ENCODE results near the gene CHKB.

CHKB gene

DNA sequence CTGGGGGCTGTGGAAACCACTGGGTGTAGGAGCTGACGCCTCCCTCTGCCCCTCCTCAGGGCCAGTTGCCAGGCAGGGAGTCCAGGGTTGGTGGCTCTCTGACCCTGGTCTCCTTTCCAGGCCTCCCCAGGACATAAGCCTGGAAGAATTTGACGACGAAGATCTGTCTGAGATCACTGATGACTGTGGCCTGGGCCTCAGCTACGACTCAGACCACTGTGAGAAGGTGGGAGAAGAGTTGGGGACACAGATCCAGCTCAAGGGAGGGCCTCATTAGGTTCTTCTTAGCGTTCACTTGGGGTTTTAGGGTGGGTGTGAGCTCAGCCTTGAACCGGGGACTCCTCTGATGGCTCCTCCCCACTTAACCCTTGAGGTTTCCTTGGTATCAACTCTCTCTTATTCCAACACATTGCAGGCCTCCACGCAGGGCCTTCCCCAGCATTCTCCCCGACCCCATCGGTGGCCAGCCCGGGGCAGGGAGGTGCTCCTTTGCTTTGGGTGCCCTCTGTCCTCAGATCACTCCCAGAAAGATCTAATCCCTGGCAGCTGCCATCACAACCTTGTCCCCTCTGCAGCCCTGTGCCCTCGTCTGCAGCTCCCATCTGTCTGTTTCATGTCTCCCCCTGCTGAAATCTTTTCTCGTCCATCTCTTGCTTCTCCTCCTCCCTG is 19.2 kb upstream of the CHKB start:
- H3K4ac ChIP-seq (ENCODE audit: low read length), result no peak overlapping the region
- no peak overlapping the region for H3K14ac ChIP-seq (ENCODE audit: low read length)
- H3K4me1 ChIP-seq (ENCODE audit: control insufficient read depth in 2 of 2, insufficient read depth in 1 of 2, low read depth in 1 of 2, low read length in 2 of 2), result peaks cover 8 to 12% of the 10 kb centered on the region in 2 donors
- no peak overlapping the region for H3K4me2 ChIP-seq (ENCODE audit: insufficient read depth, low read length, poor library complexity, severe bottlenecking)
- no peak overlapping the region for H4K91ac ChIP-seq (ENCODE audit: low read depth, low read length, poor library complexity)
- peaks cover 2% of the 10 kb centered on the region for H3K79me1 ChIP-seq (ENCODE audit: low read depth, low read length)
- no peak overlapping the region for H2BK12ac ChIP-seq (ENCODE audit: low read length)
- H2BK15ac ChIP-seq (ENCODE audit: low read length), result no peak overlapping the region
- no peaks in the 10 kb centered on the region for H3K9me3 ChIP-seq (replicated peaks in 1 of 2; ENCODE audit: control insufficient read depth in 2 of 2, insufficient read depth in 1 of 2, low read depth in 1 of 2, low read length in 2 of 2)
- H2AFZ ChIP-seq (ENCODE audit: low read length), result no peak overlapping the region
- peak overlapping the region in 1 of 2 donors; percentile 46 for H3K4me3 ChIP-seq (ENCODE audit: low read length in 2 of 2)
- no peak for DNase-seq (ENCODE audit: low spot score)
- H3K36me3 ChIP-seq (replicated peaks in 1 of 2; ENCODE audit: control insufficient read depth in 2 of 2, insufficient read depth in 2 of 2, low read length in 2 of 2), result peaks cover 0 to 24% of the 10 kb centered on the region in 2 donors
- no peak overlapping the region for H2BK5ac ChIP-seq (ENCODE audit: low read length)
- no peak overlapping the region for H3K9ac ChIP-seq (ENCODE audit: low read depth, low read length, poor library complexity)
- H2AK5ac ChIP-seq (ENCODE audit: low read depth, low read length), result no peak overlapping the region
- H3K18ac ChIP-seq (ENCODE audit: low read length), result no peak overlapping the region
- peaks cover 0 to 17% (median 0%) of the 10 kb centered on the region in 3 experiments for H3K27me3 ChIP-seq (ENCODE audit: control insufficient read depth in 3 of 3, insufficient read depth in 3 of 3, low read depth in 1 of 3, low read length in 3 of 3)
- H3K23ac ChIP-seq (ENCODE audit: low read depth, low read length, poor library complexity), result peak overlapping the region; percentile 52
- H4K8ac ChIP-seq (ENCODE audit: low read depth, low read length), result no peak overlapping the region
- no peak overlapping the region for H2BK120ac ChIP-seq (ENCODE audit: low read depth, low read length)
- H3K27ac ChIP-seq (replicated peaks; ENCODE audit: low read length), result no peak overlapping the region
- no CpG with 5 or more reads among the region's 12 CpGs for WGBS, 2 donors (ENCODE audit: extremely low coverage in 2 of 2, insufficient read length in 2 of 2, insufficient replicate concordance in 1 of 2)

DNA sequence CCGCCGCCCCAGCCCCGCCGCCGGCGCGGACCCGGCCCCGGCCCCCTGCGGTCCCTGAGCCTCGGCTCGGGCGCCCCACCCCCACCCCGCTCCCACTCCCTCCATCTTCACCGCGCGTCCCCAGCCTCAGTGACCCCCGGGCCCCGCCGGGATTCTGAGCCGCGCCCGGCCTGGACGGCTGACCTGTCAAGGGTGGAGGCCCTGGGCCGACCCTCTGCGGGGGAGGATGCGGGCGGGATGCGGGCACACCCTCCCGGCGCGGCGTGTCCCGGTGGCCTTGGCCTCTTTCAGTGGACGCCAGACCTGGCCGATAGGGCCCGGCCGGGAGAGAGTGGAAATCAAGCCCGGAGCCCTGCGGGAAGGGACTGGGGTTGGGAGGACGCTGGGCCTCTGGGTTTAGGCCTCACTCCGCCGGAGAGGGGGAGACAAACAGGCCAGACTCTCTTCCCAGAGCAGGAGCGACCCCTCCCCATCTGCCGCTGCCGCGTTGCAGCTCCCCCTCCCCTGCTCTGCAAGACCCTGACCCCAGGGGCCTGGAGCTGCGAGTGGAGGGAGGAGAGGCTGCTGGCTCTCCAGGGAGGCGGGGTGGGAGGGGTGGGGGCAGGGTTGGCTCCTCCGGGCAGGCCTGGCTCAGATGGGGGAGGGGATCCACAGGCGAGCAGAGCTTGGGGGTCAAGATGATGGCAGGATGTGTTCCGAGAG is 18.5 kb upstream of the CHKB start:
- Histone ChIP-seq H3K23ac (ENCODE audit: low read depth, low read length, poor library complexity) (peak overlapping the region; percentile 55), H4K8ac (ENCODE audit: low read depth, low read length) (no peak overlapping the region), H2BK5ac (ENCODE audit: low read length) (no peak overlapping the region), H3K4me1 (ENCODE audit: control insufficient read depth in 2 of 2, insufficient read depth in 1 of 2, low read depth in 1 of 2, low read length in 2 of 2) (peaks cover 8 to 12% of the 10 kb centered on the region in 2 donors), H3K9ac (ENCODE audit: low read depth, low read length, poor library complexity) (peak overlapping the region; percentile 50), H3K36me3 (replicated peaks in 1 of 2; ENCODE audit: control insufficient read depth in 2 of 2, insufficient read depth in 2 of 2, low read length in 2 of 2) (peaks cover 0 to 20% of the 10 kb centered on the region in 2 donors), H2AFZ (ENCODE audit: low read length) (peak overlapping the region; percentile 93), H3K9me3 (replicated peaks in 1 of 2; ENCODE audit: control insufficient read depth in 2 of 2, insufficient read depth in 1 of 2, low read depth in 1 of 2, low read length in 2 of 2) (no peaks in the 10 kb centered on the region), H2AK5ac (ENCODE audit: low read depth, low read length) (no peak overlapping the region), H3K4ac (ENCODE audit: low read length) (no peak overlapping the region), H3K18ac (ENCODE audit: low read length) (peak overlapping the region; percentile 57), H3K79me1 (ENCODE audit: low read depth, low read length) (peaks cover 2% of the 10 kb centered on the region), H2BK12ac (ENCODE audit: low read length) (no peak overlapping the region), H3K27me3 (ENCODE audit: control insufficient read depth in 3 of 3, insufficient read depth in 3 of 3, low read depth in 1 of 3, low read length in 3 of 3) (peaks cover 0 to 17% (median 0%) of the 10 kb centered on the region in 3 experiments), H3K27ac (replicated peaks; ENCODE audit: low read length) (no peak overlapping the region), H4K91ac (ENCODE audit: low read depth, low read length, poor library complexity) (no peak overlapping the region), H2BK15ac (ENCODE audit: low read length) (no peak overlapping the region), H3K4me2 (ENCODE audit: insufficient read depth, low read length, poor library complexity, severe bottlenecking) (peak overlapping the region; percentile 57), H3K4me3 (ENCODE audit: low read length in 2 of 2) (peak overlapping the region; percentile 46 to 77), H3K14ac (ENCODE audit: low read length) (no peak overlapping the region), H2BK120ac (ENCODE audit: low read depth, low read length) (no peak overlapping the region)
- DNase-seq (ENCODE audit: low spot score), result no peak
- WGBS, 2 donors (ENCODE audit: extremely low coverage in 2 of 2, insufficient read length in 2 of 2, insufficient replicate concordance in 1 of 2), result no CpG with 5 or more reads among the region's 52 CpGs

DNA sequence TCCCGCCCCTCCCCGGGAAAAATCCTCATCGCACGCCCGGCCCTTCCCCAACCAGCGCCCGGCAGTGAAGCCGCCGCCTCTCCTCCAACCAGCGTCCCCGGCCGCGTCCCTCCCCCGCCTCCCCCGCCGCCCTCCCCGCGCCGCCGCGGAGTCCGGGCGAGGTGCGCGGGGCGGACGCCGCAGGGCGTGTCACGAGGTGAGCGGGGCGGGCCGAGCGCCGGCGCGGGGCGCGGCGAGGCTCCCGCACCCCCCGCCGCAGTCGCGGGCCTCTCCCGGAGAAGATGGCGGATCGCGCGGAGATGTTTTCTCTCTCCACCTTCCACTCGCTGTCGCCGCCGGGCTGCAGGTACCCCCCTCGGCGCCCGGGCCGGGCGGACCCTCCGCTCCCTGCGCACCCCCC is 17.9 kb upstream of the CHKB start, which contains the start of gene MAPK8IP2:
MAPK8IP2 (plus strand) TSS at position 256 of the 400 bp plus-strand sequence; CDS start at position 282, 26 bp downstream.
- Histone ChIP-seq H3K23ac (ENCODE audit: low read depth, low read length, poor library complexity) (peak within 1 kb of the TSS; percentile 55), H3K27ac (replicated peaks; ENCODE audit: low read length) (no peak within 1 kb of the TSS), H2AK5ac (ENCODE audit: low read depth, low read length) (no peak within 1 kb of the TSS), H3K4me2 (ENCODE audit: insufficient read depth, low read length, poor library complexity, severe bottlenecking) (peak within 1 kb of the TSS; percentile 66), H3K18ac (ENCODE audit: low read length) (peak within 1 kb of the TSS; percentile 57), H3K4me1 (ENCODE audit: control insufficient read depth in 2 of 2, insufficient read depth in 1 of 2, low read depth in 1 of 2, low read length in 2 of 2) (peaks cover 8 to 12% of the 10 kb centered on the region in 2 donors), H2BK12ac (ENCODE audit: low read length) (no peak within 1 kb of the TSS), H3K79me1 (ENCODE audit: low read depth, low read length) (peaks cover 2% of the 10 kb centered on the region), H2BK5ac (ENCODE audit: low read length) (no peak within 1 kb of the TSS), H4K8ac (ENCODE audit: low read depth, low read length) (no peak within 1 kb of the TSS), H4K91ac (ENCODE audit: low read depth, low read length, poor library complexity) (no peak within 1 kb of the TSS), H3K27me3 (ENCODE audit: control insufficient read depth in 3 of 3, insufficient read depth in 3 of 3, low read depth in 1 of 3, low read length in 3 of 3) (peaks cover 0 to 17% (median 0%) of the 10 kb centered on the region in 3 experiments), H3K4ac (ENCODE audit: low read length) (no peak within 1 kb of the TSS), H2BK120ac (ENCODE audit: low read depth, low read length) (no peak within 1 kb of the TSS), H2BK15ac (ENCODE audit: low read length) (no peak within 1 kb of the TSS), H3K4me3 (ENCODE audit: low read length in 2 of 2) (peak within 1 kb of the TSS; percentile 46 to 77), H3K9ac (ENCODE audit: low read depth, low read length, poor library complexity) (peak within 1 kb of the TSS; percentile 50), H3K36me3 (replicated peaks in 1 of 2; ENCODE audit: control insufficient read depth in 2 of 2, insufficient read depth in 2 of 2, low read length in 2 of 2) (peaks cover 0 to 15% of the 10 kb centered on the region in 2 donors), H3K9me3 (replicated peaks in 1 of 2; ENCODE audit: control insufficient read depth in 2 of 2, insufficient read depth in 1 of 2, low read depth in 1 of 2, low read length in 2 of 2) (no peaks in the 10 kb centered on the region), H3K14ac (ENCODE audit: low read length) (no peak within 1 kb of the TSS), H2AFZ (ENCODE audit: low read length) (peak within 1 kb of the TSS; percentile 93)
- DNase-seq (ENCODE audit: low spot score), result no peak
- WGBS, 2 donors (ENCODE audit: extremely low coverage in 2 of 2, insufficient read length in 2 of 2, insufficient replicate concordance in 1 of 2), result no CpG with 5 or more reads among the region's 61 CpGs

Measured in neuronal stem cell (in vitro differentiated cells).